HG03139 (cell line): ENCODE measurements around the gene PGS1.

ENCODE experiments used
- ATAC-seq: cut with Tn5 transposase; IDR thresholded peaks from one replicate; pipeline ENCODE4 v1.9.1; 2021; ENCODE audit not compliant: unreplicated experiment

PGS1 gene

GRCh38 chr17:78384479-78385175, 6.2 kb downstream of the PGS1 start:
- ATAC-seq: no peak

GRCh38 chr17:78387977-78388941, 9.8 kb downstream of the PGS1 start:
- ATAC-seq: no peak

- no peak for ATAC-seq
These were observed 12.0 kb downstream of the PGS1 start for GRCh38 chr17:78390241-78391050.

GRCh38 chr17:78391051-78391431, 12.6 kb downstream of the PGS1 start:
- no peak for ATAC-seq

- ATAC-seq: no peak
These were observed 13.4 kb downstream of the PGS1 start for GRCh38 chr17:78391843-78392242.

GRCh38 chr17:78392295-78392694, 13.8 kb downstream of the PGS1 start:
- ATAC-seq: no peak

- no peak for ATAC-seq
These were observed 15.1 kb downstream of the PGS1 start for GRCh38 chr17:78393575-78393974.

GRCh38 chr17:78394209-78394608, 15.8 kb downstream of the PGS1 start:
- no peak for ATAC-seq

GRCh38 chr17:78395155-78395554, 16.7 kb downstream of the PGS1 start:
- ATAC-seq: no peak

- ATAC-seq: no peak
These were observed 18.2 kb downstream of the PGS1 start for GRCh38 chr17:78396441-78397337.

GRCh38 chr17:78397681-78398101, 19.2 kb downstream of the PGS1 start:
- ATAC-seq: no peak

GRCh38 chr17:78398390-78398789, 19.9 kb downstream of the PGS1 start:
- no peak for ATAC-seq

GRCh38 chr17:78399028-78399692, 20.7 kb downstream of the PGS1 start:
- no peak for ATAC-seq

GRCh38 chr17:78399693-78400144, 21.3 kb downstream of the PGS1 start:
- no peak for ATAC-seq

- no peak for ATAC-seq
These were observed 22.3 kb downstream of the PGS1 start for GRCh38 chr17:78400581-78401240.

- ATAC-seq: no peak
These were observed 22.8 kb downstream of the PGS1 start for GRCh38 chr17:78401246-78401645.

- ATAC-seq: no peak
These were observed 23.4 kb downstream of the PGS1 start for GRCh38 chr17:78401891-78402290.

GRCh38 chr17:78403822-78404221, 25.4 kb downstream of the PGS1 start:
- ATAC-seq: no peak

GRCh38 chr17:78406396-78406795, 27.9 kb downstream of the PGS1 start:
- ATAC-seq: no peak
